ENCODE measurements around the gene GCG. TPM values are rescaled to one million over a fixed set of nuclear protein-coding genes. Genes with fewer than 3 reads are reported as not detected.

GCG gene
- total and polyA plus RNA-seq, 2 donors (not counting 3 experiments of a cell fraction or from before 2014, with no cell fraction given) = not detected

DNA sequence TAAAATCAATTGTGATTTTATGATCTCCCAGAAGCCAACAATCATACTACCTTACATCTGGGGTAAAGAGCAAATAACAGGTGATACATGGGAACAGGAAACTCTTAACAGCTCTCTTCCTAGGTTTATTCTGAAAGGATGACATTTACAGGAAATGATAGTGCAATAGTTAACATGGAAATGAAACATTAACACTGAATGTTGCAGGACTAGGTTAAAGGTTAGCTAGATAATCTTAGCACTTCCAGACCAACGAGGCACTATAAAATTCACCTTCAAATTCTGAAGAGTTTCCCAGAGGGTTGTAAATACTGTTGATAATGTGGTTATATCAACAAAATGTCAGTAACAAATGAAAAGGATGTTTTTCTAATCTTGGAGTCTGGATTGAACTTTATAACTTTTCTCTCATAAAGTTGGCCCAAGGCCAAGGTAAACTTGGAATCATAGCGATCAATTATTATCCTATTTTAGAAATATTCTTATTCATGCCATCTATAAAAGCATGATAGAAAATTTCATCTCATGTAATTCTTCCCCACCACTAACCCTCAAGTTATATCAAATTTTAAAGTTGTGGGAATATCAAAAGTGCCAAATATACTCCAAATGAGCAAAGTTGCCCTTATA is 32.9 kb upstream of the GCG start:
- POLR2A ChIA-PET = no interaction called here
- Histone ChIP-seq H3K79me2 (ENCODE audit: control insufficient read depth, insufficient read depth, low read length) (no peaks in the 10 kb centered on the region), H3K4me2 (ENCODE audit: insufficient read depth, low read length) (no peak overlapping the region), H3K27me3 (ENCODE audit: control insufficient read depth in 2 of 2, insufficient read depth in 2 of 2, low read length in 2 of 2) (no peaks in the 10 kb centered on the region), H3K4me3 (replicated peaks in 1 of 3; ENCODE audit: insufficient read depth in 1 of 3, low read depth in 1 of 3, low read length in 3 of 3) (no peak overlapping the region), H3K9me1 (replicated peaks; ENCODE audit: control insufficient read depth, extremely low read depth, insufficient read depth, low read length) (no peaks in the 10 kb centered on the region), H4K20me1 (replicated peaks; ENCODE audit: control insufficient read depth, extremely low read depth, insufficient read depth, low read length) (no peaks in the 10 kb centered on the region), H3K36me3 (ENCODE audit: control insufficient read depth in 2 of 2, extremely low read depth in 1 of 2, insufficient read depth in 2 of 2, low read length in 2 of 2) (no peaks in the 10 kb centered on the region), H3K9me3 (replicated peaks; ENCODE audit: control insufficient read depth, insufficient read depth, low read length) (no peaks in the 10 kb centered on the region), H3K9ac (replicated peaks; ENCODE audit: extremely low read depth, insufficient read depth, low read length) (no peak overlapping the region), H3K4me1 (ENCODE audit: control insufficient read depth, extremely low read depth, insufficient read depth, low read length) (peaks cover 4% of the 10 kb centered on the region), H3K27ac (ENCODE audit: insufficient read depth, low read depth, low read length) (no peak overlapping the region), H2AFZ (ENCODE audit: low read depth, low read length) (no peak overlapping the region)
- CTCF ChIA-PET = interaction anchor here (0.7 to 1.6 kb wide), 3 partner anchors 35 to 116 kb away, joined by 3 to 5 read pairs (median 4); no protein-coding TSS in a partner anchor
- BruUV-seq (replicated peaks) = no TSS peak
- intact Hi-C loops (cut with micrococcal nuclease) (no loop called here), dilution Hi-C loops (cut with MboI; ENCODE audit: extremely low pct_ligation_motif_present, low sequenced_read_pairs) (no loop called here)
- TF ChIP-seq MYC (IDR thresholded peaks at IDR 0.05; ENCODE audit: low read depth, low read length) (no peak), JUN (IDR thresholded peaks at IDR 0.05; ENCODE audit: borderline replicate concordance, insufficient read depth, insufficient read length, low read depth) (no peak), POLR2AphosphoS5 (IDR thresholded peaks at IDR 0.05; ENCODE audit: insufficient read depth, low read depth, low read length) (no peak), POLR2A (IDR thresholded peaks at IDR 0.05; ENCODE audit: low read depth, low read length) (no peak), EZH2 (IDR thresholded peaks at IDR 0.05; ENCODE audit: borderline replicate concordance, low read depth, low read length, severe bottlenecking) (no peak), GATA2 (IDR thresholded peaks at IDR 0.05; ENCODE audit: insufficient read depth, insufficient read length, low read depth, low read length) (no peak), CTCF (IDR thresholded peaks at IDR 0.05; ENCODE audit: extremely low read depth in 1 of 2, insufficient read depth in 1 of 2, low read depth in 1 of 2, low read length in 2 of 2) (no peak), FOS (IDR thresholded peaks at IDR 0.05; ENCODE audit: borderline replicate concordance, insufficient read depth, low read length) (no peak)
- TF ChIP-seq, protein P1, sequence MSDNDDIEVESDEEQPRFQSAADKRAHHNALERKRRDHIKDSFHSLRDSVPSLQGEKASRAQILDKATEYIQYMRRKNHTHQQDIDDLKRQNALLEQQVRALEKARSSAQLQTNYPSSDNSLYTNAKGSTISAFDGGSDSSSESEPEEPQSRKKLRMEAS (IDR thresholded peaks at IDR 0.05; ENCODE audit: insufficient read depth, insufficient read length) = no peak
- FAIRE-seq = no peak
- DNase-seq (ENCODE audit: low read depth, low spot score) = peak; percentile 5

Data from endothelial cell of umbilical vein (primary cell).